Heart left ventricle (tissue), 13 donors: ENCODE measurements around the gene TAAR9.

ENCODE experiments used
- POLR2A ChIP-seq, 2 donors: fragments of 450-650 bp; IDR thresholded peaks; one replicate each; pipeline ENCODE4 v1.6.1; 2017; ENCODE audit warnings: antibody characterized with exemption in 2 of 2, mild to moderate bottlenecking in 2 of 2, moderate library complexity in 2 of 2
- TF ChIP-seq, protein P1 (sequence below), 12 donors: fragments of 200-600 bp; sonication (generic) in 4 of 12; IDR thresholded peaks; one replicate each; pipeline versions ENCODE4 v1.5.0 to v1.8.0; 2018 to 2022; ENCODE audit warnings: antibody characterized with exemption in 12 of 12, mild to moderate bottlenecking in 5 of 12
- donor health status: ischemic (EF 13 %, LVEDD 7.1; RV severe dilation, severe dysfunction).
- donor health status: DM: no; HTN: yes; CAD: no.
- donor health status: DM: no; HTN: no; CAD: no.
- donor health status: ischemic (EF 25% LVEDD 6.9; RV normal size, moderate dysfunction).
- donor health status: ischemic (EF 25% LVEDD 5.7; RV mildly dilated, moderate dysfunction).
- donor health status: ischemic (EF 35%, LVEDD 5.7; RV mildly dilated, moderate dysfunction).
- donor health status: nonischemic (EF 11% LVEDD 7.7; RV severe dilation, severe dysfunction).
- donor health status: DM: yes; HTN: yes; CAD: no.
- donor health status: PGD.
- donor health status: ischemic (EF 29% LVEDD 5.4; RV normal size, mild dysfunction).
- donor health status: nonischemic (EF 23%, LVEDD 6.1; RV moderate dilation, normal function).

- TF ChIP-seq, protein P1, sequence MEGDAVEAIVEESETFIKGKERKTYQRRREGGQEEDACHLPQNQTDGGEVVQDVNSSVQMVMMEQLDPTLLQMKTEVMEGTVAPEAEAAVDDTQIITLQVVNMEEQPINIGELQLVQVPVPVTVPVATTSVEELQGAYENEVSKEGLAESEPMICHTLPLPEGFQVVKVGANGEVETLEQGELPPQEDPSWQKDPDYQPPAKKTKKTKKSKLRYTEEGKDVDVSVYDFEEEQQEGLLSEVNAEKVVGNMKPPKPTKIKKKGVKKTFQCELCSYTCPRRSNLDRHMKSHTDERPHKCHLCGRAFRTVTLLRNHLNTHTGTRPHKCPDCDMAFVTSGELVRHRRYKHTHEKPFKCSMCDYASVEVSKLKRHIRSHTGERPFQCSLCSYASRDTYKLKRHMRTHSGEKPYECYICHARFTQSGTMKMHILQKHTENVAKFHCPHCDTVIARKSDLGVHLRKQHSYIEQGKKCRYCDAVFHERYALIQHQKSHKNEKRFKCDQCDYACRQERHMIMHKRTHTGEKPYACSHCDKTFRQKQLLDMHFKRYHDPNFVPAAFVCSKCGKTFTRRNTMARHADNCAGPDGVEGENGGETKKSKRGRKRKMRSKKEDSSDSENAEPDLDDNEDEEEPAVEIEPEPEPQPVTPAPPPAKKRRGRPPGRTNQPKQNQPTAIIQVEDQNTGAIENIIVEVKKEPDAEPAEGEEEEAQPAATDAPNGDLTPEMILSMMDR (IDR thresholded peaks at IDR 0.05) = no peak
- TF ChIP-seq POLR2A (IDR thresholded peaks at IDR 0.05) = no peak
Observed at GRCh38 chr6:132499757-132500156, 38.3 kb upstream of the TAAR9 start.
